ENCODE measurements around the gene NBDY.
A peak's percentile ranks its signal among the peaks of the same experiment; 100 is the strongest.
"Not testable (repeated sequence)": the region's sequence is repeated elsewhere in the genome, so short reads cannot be mapped to it uniquely, and the experiment has no call there.

The NBDY gene, protein sequence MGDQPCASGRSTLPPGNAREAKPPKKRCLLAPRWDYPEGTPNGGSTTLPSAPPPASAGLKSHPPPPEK

DNA sequence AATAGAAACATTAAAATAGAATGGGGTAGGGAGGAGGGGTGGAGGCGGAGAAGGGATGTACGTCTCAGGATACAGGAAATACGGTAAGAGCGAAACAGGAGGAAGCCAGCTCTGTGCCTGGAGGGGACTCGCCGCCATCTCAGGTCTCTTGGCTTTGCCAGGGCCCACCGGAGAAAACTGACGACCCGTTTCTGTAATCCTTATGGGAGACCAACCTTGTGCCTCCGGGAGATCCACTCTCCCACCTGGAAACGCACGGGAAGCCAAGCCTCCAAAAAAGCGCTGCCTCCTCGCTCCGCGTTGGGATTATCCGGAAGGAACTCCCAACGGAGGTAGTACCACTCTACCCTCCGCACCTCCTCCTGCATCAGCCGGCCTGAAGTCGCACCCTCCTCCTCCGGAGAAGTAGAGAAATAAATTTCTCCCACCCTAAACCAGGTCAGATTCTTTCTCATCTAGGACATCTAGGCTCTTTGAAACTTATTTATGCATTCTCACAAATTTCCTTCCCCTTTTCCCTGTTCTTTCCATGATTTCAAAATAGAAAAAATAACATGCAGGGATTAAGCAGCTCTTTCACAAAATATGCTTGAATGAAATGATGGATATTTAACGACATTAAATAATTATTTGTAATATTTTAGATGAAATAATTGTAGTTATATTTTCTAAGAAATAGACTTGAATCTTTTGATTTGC lies at the start of gene NBDY:
TSS of gene NBDY (plus strand) at position 92 of the 699 bp plus-strand sequence. CDS start at position 203, 111 bp downstream.
- DNase-seq (ENCODE audit: low read depth), result no peak

DNA sequence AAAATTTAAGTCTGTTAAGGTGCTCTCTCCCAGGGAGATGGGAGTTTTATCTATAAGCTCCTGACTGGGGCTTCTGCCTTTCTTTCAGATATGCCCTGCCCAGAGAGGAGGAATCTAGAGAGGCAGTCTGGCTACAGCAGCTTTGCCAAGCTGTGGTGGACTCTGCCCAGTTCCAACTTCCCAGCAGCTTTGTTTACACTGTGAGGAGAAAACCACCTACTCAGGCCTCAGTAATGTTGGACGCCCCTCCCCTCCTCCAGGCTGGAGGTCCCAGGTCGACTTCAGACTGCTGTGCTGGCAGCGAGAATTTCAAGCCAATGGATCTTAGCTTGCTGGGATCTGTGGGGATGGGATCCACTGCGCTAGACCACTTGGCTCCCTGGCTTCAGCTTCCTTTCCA lies 24.5 kb upstream of the NBDY start:
- not testable (repeated sequence) for H3K4me3 ChIP-seq (ENCODE audit: low read depth, low read length); DNase-seq (ENCODE audit: low read depth)

More for the DNA sequence above, at the start of gene NBDY:
- H3K4me3 ChIP-seq (ENCODE audit: low read depth, low read length), result peak within 1 kb of the TSS; percentile 67

DNA sequence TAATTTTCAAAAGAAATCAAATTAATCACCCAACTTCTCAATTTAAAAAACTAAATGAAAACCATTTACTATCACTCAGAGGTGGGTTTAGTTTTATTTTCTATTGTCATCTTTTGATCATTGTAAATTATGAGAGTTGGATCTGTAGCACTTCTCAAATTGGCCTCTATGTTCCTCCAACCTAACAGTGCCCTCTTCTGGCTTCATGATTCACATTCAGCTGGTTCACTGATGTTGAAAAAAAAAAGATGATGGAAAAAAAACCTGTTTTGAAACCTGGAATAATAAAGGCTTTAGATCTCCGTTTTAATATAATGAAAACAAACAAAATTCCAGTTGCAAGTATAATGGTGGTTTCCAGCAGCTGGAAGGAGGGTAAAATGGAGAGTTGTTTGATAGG lies 2.4 kb upstream of the NBDY start:
- no peak for DNase-seq (ENCODE audit: low read depth)
- H3K4me3 ChIP-seq (ENCODE audit: low read depth, low read length), result no peak overlapping the region

DNA sequence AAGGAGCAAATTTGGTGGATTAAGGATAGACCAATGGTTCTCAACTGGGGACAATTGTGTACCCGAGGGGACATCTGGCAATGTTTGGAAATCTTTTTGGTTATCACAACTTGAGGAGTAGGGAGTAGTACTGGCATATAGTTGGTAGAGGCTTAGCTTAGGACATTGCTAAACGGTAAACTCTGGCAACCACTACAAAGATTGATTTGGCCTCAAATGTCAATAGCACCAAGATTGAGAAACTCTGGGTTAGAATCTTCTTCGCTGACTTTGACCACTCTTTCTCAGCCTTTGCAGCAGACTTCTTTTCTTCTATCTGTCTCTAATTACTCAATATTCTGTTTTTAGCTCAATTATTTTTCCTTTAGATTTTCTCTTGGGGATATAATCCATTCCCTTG lies 1.5 kb upstream of the NBDY start:
- DNase-seq (ENCODE audit: low read depth), result no peak

DNA sequence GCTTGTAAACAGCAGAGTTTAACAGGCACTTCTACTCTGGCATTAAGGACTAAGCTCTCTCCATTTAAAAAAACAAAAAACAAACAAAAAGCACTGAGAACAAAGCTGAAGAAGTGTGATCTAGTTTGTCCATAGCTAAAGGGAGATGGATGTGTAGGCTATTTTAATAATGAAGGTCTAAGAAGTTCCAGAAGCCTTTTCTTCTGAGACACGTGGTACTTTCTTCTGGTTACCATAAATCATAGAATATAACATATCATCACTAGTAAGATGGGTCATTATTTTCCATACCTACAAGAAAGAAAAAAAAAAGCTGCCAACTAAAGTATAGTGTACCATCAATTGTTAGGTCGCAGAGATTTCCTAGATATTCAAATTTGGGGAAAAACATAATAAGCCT lies 722 bp upstream of the NBDY start:
- DNase-seq (ENCODE audit: low read depth), result no peak
- peak overlapping the region; percentile 67 for H3K4me3 ChIP-seq (ENCODE audit: low read depth, low read length)

More for the DNA sequence above, 1.5 kb upstream of the NBDY start:
- H3K4me3 ChIP-seq (ENCODE audit: low read depth, low read length), result no peak overlapping the region

DNA sequence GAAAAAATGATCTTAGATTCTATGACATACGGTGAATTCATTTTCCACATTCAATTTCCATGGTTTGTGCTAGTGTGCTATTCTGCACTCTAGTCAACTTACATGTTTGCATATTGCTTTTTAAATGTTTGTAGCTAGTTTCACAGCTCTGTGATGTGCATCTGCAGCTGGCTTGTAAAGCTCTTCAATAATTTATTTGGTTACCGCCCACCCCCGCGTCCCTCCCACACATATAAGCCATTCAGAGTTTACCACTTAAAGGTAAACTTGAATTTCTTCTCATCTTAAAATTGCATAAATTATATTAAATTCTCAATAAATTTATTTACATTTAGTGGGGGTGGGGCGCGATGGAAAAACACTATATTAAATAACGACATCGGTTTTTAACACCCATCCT lies 291 bp upstream of the NBDY start:
- DNase-seq (ENCODE audit: low read depth), result no peak
- peak overlapping the region; percentile 67 for H3K4me3 ChIP-seq (ENCODE audit: low read depth, low read length)

DNA sequence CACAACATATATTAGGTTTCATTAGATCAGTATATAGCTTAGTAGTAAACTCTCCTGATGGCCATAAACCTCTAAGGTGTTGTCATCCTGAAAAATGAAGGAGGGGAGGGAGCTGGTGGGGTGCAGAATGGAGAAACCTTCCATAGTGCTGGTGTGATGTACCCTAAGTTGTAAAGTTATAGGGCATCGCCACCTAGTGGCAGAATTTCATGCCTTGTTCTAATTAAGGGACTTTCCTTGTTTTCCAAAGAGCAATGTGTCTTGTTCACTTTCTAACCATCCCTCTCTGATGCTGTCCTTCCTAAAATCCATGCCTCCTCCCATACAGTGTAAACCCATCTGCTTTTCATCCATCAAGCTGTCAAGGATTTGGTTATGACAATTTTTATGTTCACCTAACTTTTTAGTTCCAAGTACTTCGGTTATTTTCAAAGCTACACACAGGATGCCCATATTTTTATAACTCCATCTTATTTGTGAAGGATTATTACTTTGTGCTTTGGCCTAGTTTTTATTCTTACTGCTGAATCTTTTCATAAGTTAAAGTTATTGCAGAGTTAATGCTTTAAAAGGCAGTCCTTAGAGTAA lies 4.5 kb downstream of the NBDY start:
- DNase-seq (ENCODE audit: low read depth), result no peak
- H3K4me3 ChIP-seq (ENCODE audit: low read depth, low read length), result no peak overlapping the region

DNA sequence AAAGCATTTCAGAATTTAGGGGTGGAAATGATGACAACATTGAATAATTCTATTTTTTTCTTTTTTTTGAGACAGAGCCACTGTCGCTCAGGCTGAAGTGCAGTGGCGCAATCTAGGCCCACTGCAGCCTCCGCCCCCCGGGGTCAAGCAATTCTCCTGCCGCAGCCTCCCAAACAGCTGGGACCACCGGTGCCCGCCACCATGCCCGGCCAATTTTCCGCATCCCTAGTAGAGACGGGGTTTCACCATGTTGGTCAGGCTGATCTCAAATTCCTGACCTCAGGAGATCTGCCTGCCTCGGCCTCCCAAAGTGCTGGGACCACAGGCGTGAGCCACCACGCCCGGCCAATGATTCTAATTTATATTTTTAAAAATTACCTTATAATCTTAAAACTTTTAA lies 7.2 kb downstream of the NBDY start:
- DNase-seq (ENCODE audit: low read depth), result no peak
- no peak overlapping the region for H3K4me3 ChIP-seq (ENCODE audit: low read depth, low read length)

DNA sequence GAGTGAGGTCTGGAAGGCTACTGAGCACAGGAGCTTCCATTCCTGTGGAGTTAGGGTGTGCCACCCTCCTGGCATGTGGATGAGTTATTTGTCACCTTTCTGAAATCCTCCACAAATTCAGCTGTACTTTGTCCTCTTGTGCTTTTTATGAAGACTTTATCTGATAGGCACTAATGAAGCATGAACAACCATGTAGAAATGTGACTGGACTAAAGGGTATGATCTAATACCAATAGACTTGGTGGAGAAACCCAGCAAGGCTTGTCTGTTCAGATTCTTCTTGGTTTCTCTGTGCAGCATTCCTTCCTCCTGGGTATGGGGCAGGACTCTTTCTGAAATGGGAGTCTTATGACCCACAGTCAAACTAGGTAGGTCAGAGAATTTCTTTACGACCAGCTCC lies 9.6 kb downstream of the NBDY start:
- H3K4me3 ChIP-seq (ENCODE audit: low read depth, low read length), result no peak overlapping the region
- no peak for DNase-seq (ENCODE audit: low read depth)

DNA sequence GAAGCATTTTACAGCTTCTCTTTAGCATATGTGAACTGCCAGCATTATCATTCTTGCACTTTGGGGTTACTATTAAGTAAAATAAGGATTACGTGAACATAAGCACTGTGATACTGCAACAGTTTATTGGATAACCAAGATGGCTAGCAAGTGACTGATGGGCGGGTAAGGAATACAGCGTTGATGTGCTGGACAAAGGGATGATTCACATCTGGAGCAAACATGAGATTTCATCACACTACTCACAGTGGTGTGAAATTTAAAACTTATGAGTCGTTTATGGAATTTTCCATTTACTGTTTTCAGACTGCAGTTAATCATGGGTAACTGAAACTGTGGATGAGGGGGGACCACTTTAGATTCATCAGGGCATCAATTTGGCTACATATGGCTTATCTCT lies 16.0 kb downstream of the NBDY start:
- peak; percentile 67 for DNase-seq (ENCODE audit: low read depth)
- H3K4me3 ChIP-seq (ENCODE audit: low read depth, low read length), result no peak overlapping the region

DNA sequence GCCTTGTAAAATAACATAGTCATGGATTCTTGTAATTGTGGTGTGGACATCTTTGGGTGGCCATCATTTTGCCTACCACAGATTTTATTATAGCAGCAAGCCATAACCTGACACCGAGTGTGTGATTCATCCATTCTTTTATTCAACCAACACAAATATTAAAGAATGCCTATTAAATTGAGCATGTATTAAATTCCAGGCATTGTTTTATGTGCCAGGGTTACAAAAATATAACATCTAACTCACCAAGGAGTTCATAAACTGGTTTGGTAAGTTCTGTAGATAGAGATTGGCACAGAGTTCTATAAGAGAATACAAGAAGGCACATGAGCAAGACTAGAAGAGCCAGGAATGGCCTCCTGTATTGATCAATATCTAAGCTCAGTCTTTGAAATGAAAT lies 18.0 kb downstream of the NBDY start:
- DNase-seq (ENCODE audit: low read depth), result no peak
- H3K4me3 ChIP-seq (ENCODE audit: low read depth, low read length), result no peak overlapping the region

DNA sequence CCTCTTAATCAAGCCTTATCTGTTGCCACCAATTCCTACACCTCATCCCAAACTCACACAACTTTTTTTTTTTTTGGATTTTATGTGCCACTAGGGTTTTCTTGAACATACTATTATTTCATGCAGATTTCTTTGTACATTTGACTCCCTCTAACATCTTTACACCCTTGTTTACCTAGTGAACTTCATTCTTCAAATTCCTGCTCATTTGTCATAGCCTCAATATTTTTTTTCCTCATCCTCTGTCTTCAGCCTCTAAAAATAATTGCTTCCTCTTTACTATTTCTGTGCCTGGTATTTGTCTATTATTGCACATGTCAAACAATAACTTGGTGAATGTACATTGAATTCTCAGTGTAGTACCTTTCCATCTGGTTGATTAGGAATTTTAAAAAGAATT lies 22.0 kb downstream of the NBDY start:
- no peak for DNase-seq (ENCODE audit: low read depth)
- H3K4me3 ChIP-seq (ENCODE audit: low read depth, low read length), result no peak overlapping the region

DNA sequence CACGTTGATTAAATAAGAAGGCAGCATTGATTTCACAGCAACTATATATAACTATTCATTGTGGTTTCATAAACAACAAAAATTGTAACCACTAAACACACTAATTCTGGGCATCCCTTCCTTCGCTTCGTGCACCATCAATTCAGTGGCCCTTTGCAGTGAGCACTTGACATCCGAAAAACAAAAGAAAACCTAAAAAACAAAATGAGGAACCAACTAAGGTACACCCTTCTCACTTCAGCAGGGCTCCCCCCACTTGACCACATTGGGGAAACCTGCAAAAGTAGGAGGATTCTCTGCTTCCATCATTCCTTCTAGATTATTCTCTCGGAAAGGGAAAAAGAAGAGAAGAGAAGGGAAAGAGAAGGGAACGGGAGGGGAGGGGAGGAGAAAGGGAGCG lies 28.3 kb downstream of the NBDY start:
- DNase-seq (ENCODE audit: low read depth), result no peak
- no peak overlapping the region for H3K4me3 ChIP-seq (ENCODE audit: low read depth, low read length)

DNA sequence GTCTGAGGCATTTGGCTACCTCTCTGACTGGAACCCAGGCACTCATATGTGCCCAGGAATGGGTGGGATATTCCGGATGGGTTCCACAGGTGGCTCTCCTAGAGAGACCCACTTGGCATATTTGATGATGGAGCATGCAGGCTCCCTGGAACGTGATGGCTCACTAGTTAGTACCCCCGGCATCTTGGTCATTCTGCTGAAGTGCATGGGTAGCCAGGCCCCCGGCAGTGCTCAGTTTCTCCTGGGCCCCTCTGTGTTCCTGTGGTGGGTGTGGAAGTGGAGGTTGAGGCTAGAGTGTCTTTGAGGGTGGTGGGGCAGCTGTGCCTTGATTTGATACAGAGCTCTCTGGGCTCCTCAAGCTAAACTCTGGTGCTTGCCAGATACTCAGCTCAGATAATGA lies 29.4 kb downstream of the NBDY start:
- H3K4me3 ChIP-seq (ENCODE audit: low read depth, low read length), result no peak overlapping the region
- no peak for DNase-seq (ENCODE audit: low read depth)

DNA sequence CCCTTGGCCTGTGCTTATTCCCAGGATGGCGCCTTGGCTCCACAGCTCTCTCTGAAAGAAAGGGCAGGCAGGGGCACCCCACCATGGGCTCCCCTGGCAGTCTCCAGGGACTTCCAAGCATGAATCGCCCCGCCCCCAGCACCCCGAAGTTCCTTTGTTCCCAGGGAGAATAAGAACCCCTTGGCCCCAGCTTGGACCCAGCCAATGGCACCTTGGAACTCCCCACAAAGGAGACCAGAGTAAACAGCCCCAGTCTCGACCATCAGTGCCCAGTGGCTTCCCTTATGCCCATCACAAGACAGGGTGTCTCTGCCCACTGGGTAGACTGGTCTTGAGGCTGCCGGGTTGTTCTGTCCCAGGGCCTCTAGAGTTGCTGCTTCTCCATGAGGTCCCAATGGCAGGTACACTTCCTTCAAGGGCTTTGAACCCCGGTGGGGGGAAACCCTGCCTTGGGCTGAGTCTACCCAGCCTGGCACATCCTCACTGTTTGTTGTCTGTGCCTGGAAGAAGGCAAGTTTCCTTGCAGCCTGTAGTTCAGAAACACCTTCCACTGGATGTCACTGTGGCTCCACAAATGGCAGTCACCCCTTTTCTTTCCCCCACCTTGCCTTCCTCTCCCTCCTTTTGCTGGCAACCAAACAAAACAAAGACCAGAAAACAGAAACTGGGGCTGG lies 30.8 kb downstream of the NBDY start:
- H3K4me3 ChIP-seq (ENCODE audit: low read depth, low read length), result no peak overlapping the region
- DNase-seq (ENCODE audit: low read depth), result no peak

DNA sequence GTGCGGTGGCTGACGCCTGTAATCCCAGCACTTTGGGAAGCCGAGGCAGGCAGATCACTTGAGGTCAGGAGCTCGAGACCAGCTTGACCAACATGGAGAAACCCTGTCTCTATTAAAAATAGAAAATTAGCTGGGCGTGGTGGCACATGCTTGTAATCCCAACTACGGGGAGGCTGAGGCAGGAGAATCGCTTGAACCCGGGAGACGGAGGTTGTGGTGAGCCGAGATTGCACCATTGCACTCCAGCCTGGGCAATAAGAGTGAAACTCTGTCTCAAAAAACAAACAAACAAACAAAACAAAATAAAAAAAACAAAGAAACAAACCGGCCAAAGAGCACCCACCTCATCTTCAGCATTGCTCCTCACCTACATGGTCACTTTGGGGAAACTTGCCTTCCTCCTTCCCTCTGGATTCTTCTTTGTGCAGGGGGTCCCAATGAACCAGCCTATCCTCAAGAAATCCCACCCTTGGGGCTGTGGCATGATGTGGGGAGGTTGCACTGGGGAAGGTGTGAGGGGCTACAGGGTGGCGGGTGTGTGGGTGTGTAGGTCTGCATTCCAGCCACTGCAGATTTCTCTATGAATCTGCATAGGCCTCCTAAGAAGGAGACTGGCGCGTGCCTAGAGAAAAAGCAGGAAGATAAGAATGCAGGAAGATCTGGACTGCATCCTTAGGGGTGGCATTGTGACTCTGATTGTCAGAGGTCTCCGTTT lies 31.5 kb downstream of the NBDY start:
- not testable (repeated sequence) for H3K4me3 ChIP-seq (ENCODE audit: low read depth, low read length); DNase-seq (ENCODE audit: low read depth)

DNA sequence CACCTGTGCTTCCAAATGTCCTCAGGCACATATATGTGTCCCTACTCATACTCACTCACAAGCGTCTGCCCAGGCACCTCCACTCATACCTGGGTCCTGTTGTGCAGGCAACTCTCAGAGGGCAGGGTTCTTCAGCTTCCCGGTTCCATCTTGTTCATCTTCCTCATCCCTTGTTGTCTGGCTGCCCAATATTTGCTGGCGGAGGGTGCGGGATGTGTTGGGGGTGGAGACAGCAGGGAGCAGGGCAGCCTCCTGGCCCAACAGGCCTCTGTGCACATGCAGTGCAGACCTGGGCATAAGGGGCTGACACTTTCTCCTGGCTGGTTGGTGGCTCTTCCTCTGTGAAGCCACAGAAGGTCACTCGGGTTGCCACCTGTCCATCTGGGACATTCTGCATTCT lies 32.1 kb downstream of the NBDY start:
- H3K4me3 ChIP-seq (ENCODE audit: low read depth, low read length), result no peak overlapping the region
- no peak for DNase-seq (ENCODE audit: low read depth)

DNA sequence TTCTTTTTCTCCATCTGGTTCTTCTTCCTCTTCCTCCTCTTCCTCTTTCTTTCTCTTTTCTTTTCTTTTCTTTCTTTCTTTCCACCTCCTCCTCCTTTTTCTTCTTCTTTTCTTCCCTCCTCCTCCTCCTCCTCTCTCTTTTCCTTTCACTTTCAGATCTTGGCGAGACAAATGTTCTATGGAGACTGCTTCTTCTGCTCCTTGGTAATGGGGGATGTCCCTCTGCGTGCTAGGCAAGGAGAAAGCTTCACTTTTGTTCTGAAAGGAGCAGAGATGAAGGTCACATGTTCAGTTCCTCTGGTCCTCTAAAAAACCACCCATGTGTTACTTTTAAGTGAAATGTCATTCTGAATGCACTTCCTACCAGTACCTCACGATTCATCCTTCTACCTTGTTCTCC lies 33.2 kb downstream of the NBDY start:
- no peak for DNase-seq (ENCODE audit: low read depth)
- H3K4me3 ChIP-seq (ENCODE audit: low read depth, low read length), result no peak overlapping the region

DNA sequence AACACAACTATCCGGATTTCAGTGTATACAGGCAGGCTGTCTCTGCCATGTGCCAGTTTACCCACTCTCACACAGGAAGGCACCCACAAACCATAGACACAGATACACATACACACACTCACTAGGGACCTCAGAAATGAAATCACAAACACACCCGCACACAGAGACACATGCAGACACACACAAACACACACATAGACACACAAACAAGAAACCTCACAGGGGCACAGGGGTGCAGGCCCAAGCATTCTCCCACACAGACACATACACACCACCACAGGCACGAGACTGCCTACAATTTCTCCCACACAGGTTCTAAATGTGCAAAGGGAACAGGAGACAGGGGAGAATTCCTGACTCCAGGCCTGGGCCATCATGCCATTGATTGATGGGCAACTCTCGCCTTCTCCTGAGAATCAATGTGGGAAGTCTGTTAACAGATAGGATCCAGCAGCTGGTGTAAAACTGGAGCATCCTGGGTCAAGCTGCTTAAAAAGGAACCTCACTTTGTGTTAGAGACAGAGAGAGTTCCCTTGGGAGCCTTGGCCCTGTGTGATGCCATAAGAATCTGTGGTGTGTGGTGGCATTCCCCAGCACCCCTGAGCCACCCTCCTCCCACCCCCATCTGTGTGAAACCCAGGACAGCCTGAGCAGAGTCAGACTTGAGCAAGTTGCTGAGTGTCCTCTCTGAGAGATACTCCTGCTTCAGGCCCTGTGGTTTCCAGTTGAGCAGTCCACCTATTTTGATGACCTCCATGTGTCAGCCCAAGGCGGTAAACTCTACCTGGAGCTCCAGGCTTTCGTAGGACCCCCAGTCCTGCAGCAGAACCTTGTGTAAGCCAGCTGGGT lies 33.9 kb downstream of the NBDY start:
- no peak for DNase-seq (ENCODE audit: low read depth)
- H3K4me3 ChIP-seq (ENCODE audit: low read depth, low read length), result no peak overlapping the region

Data from skeletal muscle cell (primary cell).